Astrocyte of the spinal cord (primary cell): Measurements from ENCODE around the gene KRT8.

Experiments
- DNase-seq: peaks from one replicate; pipeline ENCODE4 v3.0.0; 2011; ENCODE audit warnings: low read depth, low spot score
- H3K4me3 ChIP-seq: 2 replicates; pipeline ENCODE4 v1.5.1; 2011; ENCODE audit warnings: low read depth, mild to moderate bottlenecking, low read length, moderate library complexity
- CTCF ChIP-seq: IDR thresholded peaks from 2 replicates; pipeline ENCODE4 v1.5.1; 2012; ENCODE audit warnings: low read depth, mild to moderate bottlenecking, low read length, inconsistent platforms
- in situ Hi-C: cut with HindIII; loops from 2 replicates; pipeline ENCODE4 v1.10.0; 2017; ENCODE audit warnings: low sequenced_read_pairs

The KRT8 gene

DNA sequence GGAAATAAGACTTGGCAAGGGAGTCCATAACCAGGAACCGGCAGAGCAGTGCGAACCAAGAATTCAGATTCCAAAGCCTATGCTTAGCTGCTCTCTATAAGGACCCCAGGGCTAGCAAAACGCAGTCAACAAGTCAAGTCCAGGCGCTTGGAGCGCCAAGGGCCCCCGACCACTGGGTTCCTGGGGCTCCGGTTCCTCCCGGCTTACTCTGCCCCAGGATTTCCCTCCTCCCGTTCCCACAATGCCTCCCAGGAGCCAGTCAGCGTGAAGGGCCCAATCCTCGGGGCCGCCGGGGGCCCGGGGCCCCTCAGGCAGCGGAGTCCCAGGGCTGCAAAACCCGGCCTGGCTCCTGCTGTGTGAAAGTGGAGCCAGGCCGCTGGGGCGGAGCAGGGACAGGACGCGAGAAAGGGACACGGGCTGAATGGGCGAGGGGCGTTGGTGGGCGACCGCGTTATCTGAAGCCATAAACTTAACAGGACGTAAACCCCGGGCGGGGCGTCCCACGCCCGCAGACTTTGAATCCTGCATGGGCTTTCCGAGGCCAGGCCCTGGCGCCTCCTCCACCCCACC is 1.5 kb downstream of the KRT8 start:
- TF ChIP-seq CTCF = no peak
- DNase-seq = peak; percentile 86
- in situ Hi-C loops = no loop called here
- H3K4me3 ChIP-seq = peak overlapping the region; percentile 42

DNA sequence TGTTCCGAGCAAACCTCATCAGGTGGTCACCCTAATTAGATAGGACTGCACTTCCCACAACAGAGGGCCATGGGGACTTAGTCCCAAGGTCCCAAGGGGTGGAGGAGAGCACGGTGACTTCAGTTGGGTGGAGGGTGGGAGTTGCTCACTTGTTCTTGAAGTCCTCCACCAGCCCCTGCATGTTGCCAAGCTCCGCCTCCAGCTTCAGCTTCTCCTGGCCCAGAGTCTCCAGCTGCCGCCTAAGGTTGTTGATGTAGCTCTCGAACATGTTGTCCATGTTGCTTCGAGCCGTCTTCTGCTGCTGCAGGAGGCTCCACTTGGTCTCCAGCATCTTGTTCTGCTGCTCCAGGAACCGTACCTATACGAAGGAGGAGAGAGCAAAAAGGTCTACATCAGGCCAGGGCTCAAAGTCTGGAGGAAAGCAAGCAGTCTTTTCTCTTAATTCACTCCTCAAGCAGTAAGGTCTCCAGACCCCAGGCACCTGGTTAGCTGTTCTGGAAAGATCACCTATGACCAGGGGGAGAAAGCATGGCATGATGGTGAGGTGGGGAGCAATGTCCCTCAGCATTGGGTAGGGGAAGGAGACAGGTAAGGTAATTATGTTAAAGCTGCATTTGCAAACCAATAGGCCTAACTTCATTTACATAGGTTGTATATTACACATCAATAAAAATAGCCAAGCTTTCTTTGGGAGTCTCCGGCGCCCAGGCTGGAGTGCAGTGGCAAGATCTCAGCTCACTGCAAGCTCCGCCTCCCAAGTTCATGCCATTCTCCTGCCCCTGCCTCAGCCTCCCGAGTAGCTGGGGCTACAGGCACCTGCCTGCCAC is 2.9 kb downstream of the KRT8 start:
- no peak for DNase-seq
- no peak overlapping the region for H3K4me3 ChIP-seq
- TF ChIP-seq CTCF = no peak
- in situ Hi-C loops = no loop called here

- in situ Hi-C loops = no loop called here
- no peak for DNase-seq
- no peak overlapping the region for H3K4me3 ChIP-seq
- no peak for TF ChIP-seq CTCF
Measured at GRCh38 chr12:52900896-52901714, 3.8 kb downstream of the KRT8 start.

DNA sequence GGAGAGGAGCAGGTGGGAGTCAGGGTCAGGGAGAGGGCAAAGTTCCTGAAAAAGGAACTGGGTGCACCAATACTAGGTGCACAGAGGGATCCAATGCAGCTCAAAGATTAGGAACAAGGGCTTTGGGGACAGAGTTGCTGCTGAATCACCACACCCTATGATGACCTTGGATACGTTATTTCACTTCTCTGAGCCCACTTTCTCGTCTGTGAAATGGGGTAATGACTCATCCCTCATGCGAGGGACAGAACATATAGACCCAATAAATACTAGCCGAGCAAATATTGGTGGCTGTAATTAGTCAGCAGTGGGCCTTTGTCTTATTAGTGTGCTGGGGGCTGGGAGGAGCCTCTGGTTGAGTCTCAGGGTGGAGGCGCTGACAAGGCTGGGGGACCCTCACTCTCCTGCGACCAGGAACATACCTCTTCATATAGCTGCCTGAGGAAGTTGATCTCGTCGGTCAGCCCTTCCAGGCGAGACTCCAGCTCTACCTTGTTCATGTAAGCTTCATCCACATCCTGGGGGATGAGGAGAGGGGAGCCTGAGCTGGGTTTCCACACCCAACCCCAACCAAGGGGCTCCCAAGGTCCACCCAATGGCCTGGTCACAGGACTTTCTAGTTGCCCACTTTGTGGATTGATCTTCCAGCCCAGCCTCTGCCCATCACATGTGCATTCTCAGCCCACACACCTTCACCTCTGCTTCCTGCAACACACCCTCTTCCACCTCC is 4.5 kb downstream of the KRT8 start:
- no peak overlapping the region for H3K4me3 ChIP-seq
- in situ Hi-C loops = no loop called here
- DNase-seq = no peak
- no peak for TF ChIP-seq CTCF

DNA sequence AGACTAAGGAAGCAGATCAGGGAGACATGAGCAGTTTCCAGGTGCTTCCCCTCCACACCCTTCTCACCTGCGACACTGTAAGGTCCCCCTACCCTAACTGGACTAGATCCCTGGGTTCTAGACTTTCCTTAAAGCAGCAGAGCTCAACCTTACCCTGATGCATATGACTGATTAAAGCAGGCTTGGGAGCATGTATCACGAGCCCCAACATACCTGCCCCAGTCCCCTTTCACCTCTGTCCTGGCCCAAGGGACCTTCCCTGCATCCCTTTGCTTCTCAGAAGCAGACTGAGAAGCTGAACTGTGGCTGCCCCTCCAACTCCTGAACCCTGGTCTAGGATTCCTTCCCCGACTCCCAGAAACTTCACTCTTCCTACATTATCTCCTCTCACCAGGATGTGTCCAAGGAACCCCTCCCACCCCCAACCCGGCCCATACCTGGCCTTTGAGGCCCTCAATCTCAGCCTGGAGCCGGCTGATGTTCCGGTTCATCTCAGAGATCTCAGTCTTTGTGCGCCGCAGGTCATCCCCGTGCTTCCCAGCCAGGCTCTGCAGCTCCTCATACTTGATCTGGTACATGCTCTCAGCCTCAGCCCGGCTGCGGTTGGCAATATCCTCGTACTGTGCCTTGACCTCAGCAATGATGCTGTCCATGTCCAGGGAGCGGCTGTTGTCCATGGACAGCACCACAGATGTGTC is 5.4 kb downstream of the KRT8 start:
- no peak for DNase-seq
- no peak overlapping the region for H3K4me3 ChIP-seq
- in situ Hi-C loops = no loop called here
- TF ChIP-seq CTCF = no peak
